Hepatocyte (in vitro differentiated cells): ENCODE results near the gene HAGH.

Source experiments
- CTCF ChIP-seq: fragments of 200-600 bp; sonication (generic); IDR thresholded peaks from 2 replicates; pipeline ENCODE4 v1.5.1; 2016; ENCODE audit warnings: antibody characterized with exemption, mild to moderate bottlenecking; ENCODE audit not compliant: poor library complexity
- EZH2phosphoT487 ChIP-seq: fragments of 200-600 bp; sonication (generic); IDR thresholded peaks from one replicate; pipeline ENCODE4 v1.6.1; 2018; ENCODE audit warnings: antibody characterized with exemption, mild to moderate bottlenecking, low read depth, moderate library complexity; ENCODE audit not compliant: unreplicated experiment, severe bottlenecking

- TF ChIP-seq CTCF (no peak), EZH2phosphoT487 (no peak)
Observed at GRCh38 chr16:1859650-1860049, 33.0 kb upstream of the HAGH start.
